Endothelial cell of umbilical vein (primary cell): Measurements from ENCODE around the gene KRT6A. TPM values are rescaled to one million over a fixed set of nuclear protein-coding genes. Genes with fewer than 3 reads are reported as not detected.

Source experiments
- BruUV-seq: library from RNA; stranded (reverse); fragments of 400-500 nt; replicated peaks from 2 replicates; lab custom pipeline; 2021; lab: Mats Ljungman, UMichigan
- CTCF ChIA-PET: fragments of 300-600, 350-600 bp; sonication (Branson Sonifier 250); formaldehyde crosslinking; loops from one replicate; lab custom pipeline; 2021; ENCODE audit warnings: antibody characterized with exemption, inconsistent platforms; lab: Charles Lee
- POLR2A ChIA-PET: fragments of 300-600, 350-600 bp; sonication (Branson Sonifier 250); formaldehyde crosslinking; loops from one replicate; lab custom pipeline; 2021; ENCODE audit warnings: antibody characterized with exemption, inconsistent platforms; lab: Charles Lee
- DNase-seq: peaks from one replicate; pipeline ENCODE4 v3.0.0-alpha.2; 2011; ENCODE audit warnings: low read depth, low spot score
- FAIRE-seq: peaks from 2 replicates; lab custom pipeline; 2011; peaks lifted over from hg19 to GRCh38; lab: Jason Lieb, UNC
- H2AFZ ChIP-seq: 2 replicates; pipeline ENCODE4 v1.6.0; 2012; ENCODE audit warnings: low read depth, low read length, control low read depth, inconsistent platforms
- H3K27ac ChIP-seq: 2 replicates; pipeline ENCODE4 v1.5.1; 2011; ENCODE audit warnings: low read depth, mild to moderate bottlenecking, control low read depth, low read length, moderate library complexity; ENCODE audit not compliant: insufficient read depth
- H3K27me3 ChIP-seq, 2 experiments: 2 replicates each; pipeline versions ENCODE4 v1.6.0 to v1.6.1; 2011; ENCODE audit warnings: low read length in 2 of 2, mixed read lengths in 1 of 2; ENCODE audit not compliant: control insufficient read depth in 2 of 2, insufficient read depth in 2 of 2
- H3K36me3 ChIP-seq, 2 experiments: 2 replicates in 1 of 2; 3 replicates in 1 of 2; pipeline ENCODE4 v1.5.1; 2011; ENCODE audit warnings: low read length in 2 of 2, mild to moderate bottlenecking in 1 of 2, moderate library complexity in 1 of 2; ENCODE audit not compliant: control insufficient read depth in 2 of 2, insufficient read depth in 2 of 2; ENCODE audit errors: extremely low read depth in 1 of 2
- H3K4me1 ChIP-seq: 3 replicates; pipeline ENCODE4 v1.5.1; 2011; ENCODE audit warnings: mild to moderate bottlenecking, low read length; ENCODE audit not compliant: control insufficient read depth, insufficient read depth; ENCODE audit errors: extremely low read depth
- H3K4me2 ChIP-seq: 2 replicates; pipeline ENCODE4 v1.6.1; 2011; ENCODE audit warnings: low read length, control low read depth, mixed read lengths; ENCODE audit not compliant: insufficient read depth
- H3K4me3 ChIP-seq, 3 experiments: fragments of 200-600 bp in 1 of 3; sonication (generic), shearing (Covaris generic) in 1 of 3; replicated peaks in 1 of 3; 2 replicates each; pipeline ENCODE4 v1.5.1; 2011 to 2016; ENCODE audit warnings: control low read depth in 3 of 3, low read length in 3 of 3, mild to moderate bottlenecking in 2 of 3, inconsistent platforms in 1 of 3, low read depth in 1 of 3, moderate library complexity in 1 of 3; ENCODE audit not compliant: insufficient read depth in 1 of 3
- H3K79me2 ChIP-seq: 2 replicates; pipeline ENCODE4 v1.6.0; 2012; ENCODE audit warnings: low read length, inconsistent platforms; ENCODE audit not compliant: control insufficient read depth, insufficient read depth
- H3K9ac ChIP-seq: replicated peaks from 2 replicates; pipeline ENCODE3; 2011; ENCODE audit warnings: low read length, control low read depth; ENCODE audit not compliant: insufficient read depth; ENCODE audit errors: extremely low read depth
- H3K9me1 ChIP-seq: replicated peaks from 3 replicates; pipeline ENCODE4 v1.6.0; 2011; ENCODE audit warnings: mild to moderate bottlenecking, low read length; ENCODE audit not compliant: control insufficient read depth, insufficient read depth; ENCODE audit errors: extremely low read depth
- H3K9me3 ChIP-seq: replicated peaks from 2 replicates; pipeline ENCODE4 v1.5.1; 2012; ENCODE audit warnings: low read length, inconsistent platforms; ENCODE audit not compliant: control insufficient read depth, insufficient read depth
- H4K20me1 ChIP-seq: replicated peaks from 2 replicates; pipeline ENCODE3; 2011; ENCODE audit warnings: mild to moderate bottlenecking, low read length; ENCODE audit not compliant: control insufficient read depth, insufficient read depth; ENCODE audit errors: extremely low read depth
- EZH2 ChIP-seq: IDR thresholded peaks from 2 replicates; pipeline ENCODE4 v1.6.1; 2012; ENCODE audit warnings: borderline replicate concordance, low read depth, mild to moderate bottlenecking, moderate library complexity, low read length, inconsistent platforms; ENCODE audit not compliant: severe bottlenecking
- FOS ChIP-seq: IDR thresholded peaks from 2 replicates; pipeline ENCODE4 v1.6.1; 2011; ENCODE audit warnings: mild to moderate bottlenecking, low read length, moderate library complexity, borderline replicate concordance; ENCODE audit not compliant: insufficient read depth
- GATA2 ChIP-seq: IDR thresholded peaks from 2 replicates; pipeline ENCODE4 v1.7.0; 2011; ENCODE audit warnings: low read depth, mild to moderate bottlenecking, moderate library complexity, mixed read lengths, low read length; ENCODE audit not compliant: insufficient read length, insufficient read depth
- JUN ChIP-seq: IDR thresholded peaks from 2 replicates; pipeline ENCODE4 v1.6.1; 2011; ENCODE audit warnings: borderline replicate concordance, low read depth; ENCODE audit not compliant: insufficient read length, insufficient read depth
- MYC ChIP-seq: IDR thresholded peaks from one replicate; pipeline ENCODE4 v1.6.1; 2011; ENCODE audit warnings: mild to moderate bottlenecking, low read depth, low read length
- POLR2A ChIP-seq: IDR thresholded peaks from 2 replicates; pipeline ENCODE4 v1.6.1; 2012; ENCODE audit warnings: low read depth, mild to moderate bottlenecking, control low read depth, low read length
- POLR2AphosphoS5 ChIP-seq: IDR thresholded peaks from 2 replicates; pipeline ENCODE4 v1.6.1; 2012; ENCODE audit warnings: low read depth, mild to moderate bottlenecking, control low read depth, low read length, moderate library complexity; ENCODE audit not compliant: insufficient read depth
- dilution Hi-C: fragments of 300-500 bp; cut with MboI; formaldehyde crosslinking; loops from one replicate; pipeline ENCODE4 v1.15.0; 2019; ENCODE audit warnings: low sequenced_read_pairs; ENCODE audit not compliant: extremely low pct_ligation_motif_present
- intact Hi-C: fragments of 100-400 bp; cut with micrococcal nuclease; formaldehyde crosslinking; loops from one replicate; pipeline ENCODE4 v1.10.0; 2022
- polyA plus RNA-seq, 4 experiments: library from polyadenylated mRNA; depleted of rRNA in 3 of 4; stranded (reverse) in 3 of 4; unstranded in 1 of 4; fragments of >200 nt; gene quantifications; 2 replicates each; pipeline versions ENCODE4 v1.2.1 to v1.2.3, GENCODE V29; 2011 to 2012; ENCODE audit warnings: missing spikeins in 1 of 4
- total RNA-seq: library from RNA; stranded (reverse); gene quantifications from 2 replicates; pipeline ENCODE4 v1.2.3, GENCODE V29; 2021
- TF ChIP-seq, protein P1 (sequence below): IDR thresholded peaks from 2 replicates; pipeline ENCODE4 v1.6.1; 2011; ENCODE audit not compliant: insufficient read depth, insufficient read length
- TF ChIP-seq, protein P2 (sequence below), 2 donors: IDR thresholded peaks; 1 replicate in 1 of 2; 2 replicates in 1 of 2; pipeline ENCODE4 v1.5.1; 2011; ENCODE audit warnings: low read length in 2 of 2, mild to moderate bottlenecking in 2 of 2, moderate library complexity in 2 of 2, control low read depth in 1 of 2, inconsistent platforms in 1 of 2, low read depth in 1 of 2; ENCODE audit not compliant: insufficient read depth in 1 of 2; ENCODE audit errors: extremely low read depth in 1 of 2

Gene KRT6A
- total and polyA plus RNA-seq, 2 donors (not counting 3 experiments of a cell fraction or from before 2014, with no cell fraction given): 0.64 TPM; not detected in 1

DNA sequence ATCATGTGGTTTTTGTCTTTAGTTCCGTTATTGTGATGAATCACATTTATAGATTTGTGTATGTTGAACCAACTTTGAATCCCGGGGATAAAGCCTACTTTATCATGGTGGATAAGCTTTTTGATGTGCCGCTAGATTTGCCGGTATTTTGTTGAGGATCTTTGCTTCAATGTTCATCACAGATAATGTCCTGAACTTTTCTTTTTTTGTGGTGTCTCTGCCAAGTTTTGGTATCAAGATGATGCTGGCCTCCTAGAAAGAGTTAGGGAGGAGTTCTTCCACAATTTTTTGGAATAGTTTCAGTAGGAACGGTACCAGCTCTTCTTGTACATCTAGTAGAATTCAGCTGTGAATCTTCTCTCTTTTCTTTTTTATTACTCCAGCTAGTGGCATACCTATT is 34.2 kb downstream of the KRT6A start:
- no peaks in the 10 kb centered on the region for H3K9me1 ChIP-seq
- intact Hi-C loops: no loop called here
- no peaks in the 10 kb centered on the region for H3K4me1 ChIP-seq
- no peaks in the 10 kb centered on the region for H3K9me3 ChIP-seq
- no peak for FAIRE-seq
- H3K4me2 ChIP-seq: no peak overlapping the region
- peaks cover 5 to 8% of the 10 kb centered on the region in 2 experiments for H3K27me3 ChIP-seq
- H3K4me3 ChIP-seq: no peak overlapping the region
- no peak overlapping the region for H3K27ac ChIP-seq
- ChIA-PET CTCF (no interaction called here), POLR2A (interaction anchor here (0.6 kb wide), 1 partner anchor 511 kb away, joined by 4 read pairs; no protein-coding TSS in a partner anchor)
- dilution Hi-C loops: no loop called here
- no peaks in the 10 kb centered on the region for H4K20me1 ChIP-seq
- no peak overlapping the region for H2AFZ ChIP-seq
- H3K79me2 ChIP-seq: no peaks in the 10 kb centered on the region
- H3K9ac ChIP-seq: no peak overlapping the region
- TF ChIP-seq FOS (no peak), MYC (no peak), POLR2A (no peak), JUN (no peak), EZH2 (no peak), GATA2 (no peak), POLR2AphosphoS5 (no peak)
- TF ChIP-seq, protein P1, sequence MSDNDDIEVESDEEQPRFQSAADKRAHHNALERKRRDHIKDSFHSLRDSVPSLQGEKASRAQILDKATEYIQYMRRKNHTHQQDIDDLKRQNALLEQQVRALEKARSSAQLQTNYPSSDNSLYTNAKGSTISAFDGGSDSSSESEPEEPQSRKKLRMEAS: no peak
- TF ChIP-seq, protein P2, sequence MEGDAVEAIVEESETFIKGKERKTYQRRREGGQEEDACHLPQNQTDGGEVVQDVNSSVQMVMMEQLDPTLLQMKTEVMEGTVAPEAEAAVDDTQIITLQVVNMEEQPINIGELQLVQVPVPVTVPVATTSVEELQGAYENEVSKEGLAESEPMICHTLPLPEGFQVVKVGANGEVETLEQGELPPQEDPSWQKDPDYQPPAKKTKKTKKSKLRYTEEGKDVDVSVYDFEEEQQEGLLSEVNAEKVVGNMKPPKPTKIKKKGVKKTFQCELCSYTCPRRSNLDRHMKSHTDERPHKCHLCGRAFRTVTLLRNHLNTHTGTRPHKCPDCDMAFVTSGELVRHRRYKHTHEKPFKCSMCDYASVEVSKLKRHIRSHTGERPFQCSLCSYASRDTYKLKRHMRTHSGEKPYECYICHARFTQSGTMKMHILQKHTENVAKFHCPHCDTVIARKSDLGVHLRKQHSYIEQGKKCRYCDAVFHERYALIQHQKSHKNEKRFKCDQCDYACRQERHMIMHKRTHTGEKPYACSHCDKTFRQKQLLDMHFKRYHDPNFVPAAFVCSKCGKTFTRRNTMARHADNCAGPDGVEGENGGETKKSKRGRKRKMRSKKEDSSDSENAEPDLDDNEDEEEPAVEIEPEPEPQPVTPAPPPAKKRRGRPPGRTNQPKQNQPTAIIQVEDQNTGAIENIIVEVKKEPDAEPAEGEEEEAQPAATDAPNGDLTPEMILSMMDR (IDR thresholded peaks at IDR 0.05; ENCODE audit: extremely low read depth in 1 of 2, insufficient read depth in 1 of 2, low read depth in 1 of 2, low read length in 2 of 2): no peak
- no TSS peak for BruUV-seq
- H3K36me3 ChIP-seq: no peaks in the 10 kb centered on the region
- no peak for DNase-seq
